NCI-H1092 (cell line): ENCODE results near the gene MAG.
"Not testable (repeated sequence)": the region's sequence is repeated elsewhere in the genome, so short reads cannot be mapped to it uniquely, and the experiment has no call there.

ENCODE experiments used
- DNase-seq: peaks from one replicate; lab custom pipeline; 2025; lab: John Stamatoyannopoulos, UW

MAG gene

GRCh38 chr19:35281303-35281702 is 10.7 kb upstream of the MAG start:
- DNase-seq: no peak

GRCh38 chr19:35284153-35285094 is 7.5 kb upstream of the MAG start:
- DNase-seq: no peak

GRCh38 chr19:35285095-35285449 is 6.9 kb upstream of the MAG start:
- no peak for DNase-seq

GRCh38 chr19:35285465-35285864 is 6.5 kb upstream of the MAG start:
- not testable (repeated sequence) for DNase-seq

GRCh38 chr19:35286101-35286500 is 5.9 kb upstream of the MAG start:
- DNase-seq: not testable (repeated sequence)

GRCh38 chr19:35287713-35288112 is 4.2 kb upstream of the MAG start:
- DNase-seq: no peak

- DNase-seq: no peak
Observed at GRCh38 chr19:35288331-35288730, 3.6 kb upstream of the MAG start.

GRCh38 chr19:35288906-35289305 is 3.1 kb upstream of the MAG start:
- DNase-seq: no peak

- DNase-seq: no peak
Observed at GRCh38 chr19:35290381-35291127, 1.4 kb upstream of the MAG start.

- no peak for DNase-seq
Observed at GRCh38 chr19:35291259-35291658, 702 bp upstream of the MAG start.

GRCh38 chr19:35292421-35293362 is 731 bp downstream of the MAG start:
- DNase-seq: no peak

- no peak for DNase-seq
Observed at GRCh38 chr19:35293363-35293739, 1.4 kb downstream of the MAG start.

GRCh38 chr19:35293808-35294207 is 1.8 kb downstream of the MAG start:
- no peak for DNase-seq

- no peak for DNase-seq
Observed at GRCh38 chr19:35294328-35294727, 2.4 kb downstream of the MAG start.

- DNase-seq: no peak
Observed at GRCh38 chr19:35294859-35295791, 3.2 kb downstream of the MAG start.

GRCh38 chr19:35295792-35296462 is 4.0 kb downstream of the MAG start:
- DNase-seq: no peak

- DNase-seq: no peak
Observed at GRCh38 chr19:35296644-35297514, 4.9 kb downstream of the MAG start.

- no peak for DNase-seq
Observed at GRCh38 chr19:35297515-35297848, 5.5 kb downstream of the MAG start.

- DNase-seq: no peak
Observed at GRCh38 chr19:35297922-35298321, 6.0 kb downstream of the MAG start.

GRCh38 chr19:35298561-35298972 is 6.6 kb downstream of the MAG start:
- no peak for DNase-seq
